HepG2 (cell line): ENCODE data around the gene C12orf43. TPM values are rescaled to one million over a fixed set of nuclear protein-coding genes. Genes with fewer than 3 reads are reported as not detected.
A peak's percentile ranks its signal among the peaks of the same experiment; 100 is the strongest.

Experiments
- ARNT2 ChIP-seq: sonication (generic); formaldehyde crosslinking; IDR thresholded peaks from 2 replicates; pipeline ENCODE4 v1.8.0; 2022; ENCODE audit warnings: mild to moderate bottlenecking, low read depth, missing genetic modification reagents, moderate library complexity
- DNMT3B ChIP-seq: conservative IDR thresholded peaks from 2 replicates; pipeline ENCODE4 v1.6.1; 2016; ENCODE audit warnings: missing biosample characterization, control low read depth
- ETV5 ChIP-seq: IDR thresholded peaks from 2 replicates; pipeline ENCODE4 v1.6.1; 2018; ENCODE audit warnings: missing biosample characterization, missing genetic modification reagents, inconsistent platforms, borderline replicate concordance
- GATA4 ChIP-seq: sonication (generic); IDR thresholded peaks from 2 replicates; pipeline ENCODE4 v1.6.1; 2016; ENCODE audit warnings: antibody characterized with exemption, low read depth, borderline replicate concordance
- GATAD1 ChIP-seq: IDR thresholded peaks from 2 replicates; pipeline ENCODE4 v1.6.1; 2016; ENCODE audit warnings: missing genetic modification reagents, missing compliant biosample characterization
- HMGA1 ChIP-seq: sonication (generic); formaldehyde crosslinking; conservative IDR thresholded peaks from 2 replicates; pipeline ENCODE4 v1.4.0; 2020; ENCODE audit warnings: missing genetic modification reagents
- IKZF1 ChIP-seq: fragments of 450-650 bp; IDR thresholded peaks from 2 replicates; pipeline ENCODE4 v1.7.1; 2016
- MIER3 ChIP-seq: IDR thresholded peaks from 2 replicates; pipeline ENCODE4 v1.6.1; 2016; ENCODE audit warnings: missing compliant biosample characterization, borderline replicate concordance
- SMAD3 ChIP-seq: sonication (generic); formaldehyde crosslinking; IDR thresholded peaks from 2 replicates; pipeline ENCODE4 v1.4.0; 2020; ENCODE audit warnings: missing genetic modification reagents
- TAF1 ChIP-seq: sonication (generic); formaldehyde crosslinking; IDR thresholded peaks from 2 replicates; pipeline ENCODE4 v1.4.0; 2020; ENCODE audit warnings: missing genetic modification reagents
- ZBTB3 ChIP-seq: sonication (generic); formaldehyde crosslinking; IDR thresholded peaks from 2 replicates; pipeline ENCODE4 v1.4.0; 2020; ENCODE audit warnings: low read depth, mild to moderate bottlenecking, moderate library complexity, missing genetic modification reagents, borderline replicate concordance
- ZMYM3 ChIP-seq: sonication (generic); formaldehyde crosslinking; IDR thresholded peaks from 2 replicates; pipeline ENCODE4 v1.5.1; 2020; ENCODE audit warnings: mild to moderate bottlenecking, missing genetic modification reagents
- ZNF234 ChIP-seq: sonication (generic); formaldehyde crosslinking; conservative IDR thresholded peaks from 2 replicates; pipeline ENCODE4 v1.5.1; 2020; ENCODE audit warnings: mild to moderate bottlenecking, missing genetic modification reagents
- ZNF263 ChIP-seq: sonication (generic); formaldehyde crosslinking; IDR thresholded peaks from 2 replicates; pipeline ENCODE4 v1.4.0; 2020; ENCODE audit warnings: missing genetic modification reagents
- ZNF34 ChIP-seq: sonication (generic); formaldehyde crosslinking; IDR thresholded peaks from 2 replicates; pipeline ENCODE4 v1.4.0; 2020; ENCODE audit warnings: mild to moderate bottlenecking, missing genetic modification reagents, borderline replicate concordance
- ZNF383 ChIP-seq: sonication (generic); formaldehyde crosslinking; IDR thresholded peaks from 2 replicates; pipeline ENCODE4 v1.4.0; 2020; ENCODE audit warnings: missing genetic modification reagents, mild to moderate bottlenecking, borderline replicate concordance
- ZNF563 ChIP-seq: sonication (generic); formaldehyde crosslinking; IDR thresholded peaks from 2 replicates; pipeline ENCODE4 v1.8.0; 2022; ENCODE audit warnings: mild to moderate bottlenecking, moderate library complexity, missing genetic modification reagents
- ZNF616 ChIP-seq: sonication (generic); formaldehyde crosslinking; IDR thresholded peaks from 2 replicates; pipeline ENCODE4 v1.5.0; 2020; ENCODE audit warnings: low read depth, mild to moderate bottlenecking, missing genetic modification reagents
- polyA plus RNA-seq, 8 experiments: library from polyadenylated mRNA; depleted of rRNA in 3 of 8; stranded (reverse) in 7 of 8; unstranded in 1 of 8; fragments of >200 nt; fragmentation: Illumina TruSeq in 4 of 8; extraction: Trizol in 4 of 8; gene quantifications; 2 replicates each; pipeline versions ENCODE4 v1.2.1 to v1.2.3, GENCODE V29; 2011 to 2016; ENCODE audit warnings: low read depth in 4 of 8, missing spikeins in 1 of 8, mixed read lengths in 1 of 8; ENCODE audit not compliant: insufficient read depth in 1 of 8
- total RNA-seq, 5 experiments: library from RNA; depleted of rRNA; stranded (reverse); fragments of >200 nt; fragmentation: Illumina TruSeq; extraction: Trizol; gene quantifications; 2 replicates each; pipeline ENCODE4 v1.2.3, GENCODE V29; 2016; ENCODE audit warnings: low read depth in 1 of 5
- TF ChIP-seq, protein P1 (sequence below): sonication (generic); formaldehyde crosslinking; IDR thresholded peaks from 2 replicates; pipeline ENCODE4 v1.8.0; 2022; ENCODE audit warnings: mild to moderate bottlenecking, missing genetic modification reagents, borderline replicate concordance
- TF ChIP-seq, protein P2 (sequence below): sonication (generic); formaldehyde crosslinking; IDR thresholded peaks from 2 replicates; pipeline ENCODE4 v1.5.0; 2020; ENCODE audit warnings: mild to moderate bottlenecking, missing genetic modification reagents
- TF ChIP-seq, protein P3 (sequence below): fragments of 450-650 bp; IDR thresholded peaks from 2 replicates; pipeline ENCODE4 v1.6.1; 2016
- TF ChIP-seq, protein P4 (sequence below): sonication (generic); formaldehyde crosslinking; IDR thresholded peaks from 2 replicates; pipeline ENCODE4 v1.5.1; 2020; ENCODE audit warnings: mild to moderate bottlenecking, missing genetic modification reagents, moderate library complexity

The C12orf43 gene
- total and polyA plus RNA-seq, 2 of the 13 experiments (the other 11 are each of a cell fraction or from before 2014, with no cell fraction given) = 7.9 to 11.1 TPM

DNA sequence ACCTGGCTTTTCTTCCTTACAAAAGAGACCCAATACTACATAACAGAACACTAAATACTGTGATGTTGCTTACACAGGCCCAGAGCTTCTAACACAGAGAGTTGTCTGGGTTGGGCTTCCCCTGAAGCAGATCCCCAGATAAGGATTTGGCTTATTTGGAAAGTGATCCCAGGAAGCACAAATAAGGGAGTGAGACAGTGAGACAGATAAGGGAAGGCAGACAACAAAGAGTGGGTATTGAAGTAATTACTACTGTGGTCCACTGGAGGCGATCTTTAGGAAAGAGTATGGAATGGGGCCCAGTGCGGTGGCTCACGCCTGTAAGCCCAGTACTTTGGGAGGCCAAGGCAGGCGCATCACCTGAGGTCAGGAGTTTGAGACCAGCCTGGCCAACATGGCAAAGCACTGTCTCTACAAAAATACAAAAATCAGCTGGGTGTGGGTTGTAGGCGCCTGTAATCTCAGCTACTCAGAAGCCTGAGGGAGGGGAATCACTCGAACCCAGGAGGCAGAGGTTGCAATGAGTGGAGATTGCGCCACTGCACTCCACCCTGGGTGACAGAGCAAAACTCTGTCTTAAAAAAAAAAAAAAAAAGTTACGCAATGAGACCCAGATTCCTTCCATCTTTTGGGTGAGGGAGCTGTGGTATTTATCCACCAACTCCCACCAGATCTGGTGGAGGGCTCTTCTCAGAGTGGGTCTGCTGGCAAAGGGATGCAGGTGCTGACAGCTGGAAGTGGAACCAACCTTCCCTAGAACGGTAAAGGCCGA, 10.2 kb upstream of the C12orf43 start (continued):
- TF ChIP-seq SMAD3 = no peak
- peak; percentile 88 for TF ChIP-seq ZMYM3 (CRISPR knock-in tag)
- TF ChIP-seq, protein P1, sequence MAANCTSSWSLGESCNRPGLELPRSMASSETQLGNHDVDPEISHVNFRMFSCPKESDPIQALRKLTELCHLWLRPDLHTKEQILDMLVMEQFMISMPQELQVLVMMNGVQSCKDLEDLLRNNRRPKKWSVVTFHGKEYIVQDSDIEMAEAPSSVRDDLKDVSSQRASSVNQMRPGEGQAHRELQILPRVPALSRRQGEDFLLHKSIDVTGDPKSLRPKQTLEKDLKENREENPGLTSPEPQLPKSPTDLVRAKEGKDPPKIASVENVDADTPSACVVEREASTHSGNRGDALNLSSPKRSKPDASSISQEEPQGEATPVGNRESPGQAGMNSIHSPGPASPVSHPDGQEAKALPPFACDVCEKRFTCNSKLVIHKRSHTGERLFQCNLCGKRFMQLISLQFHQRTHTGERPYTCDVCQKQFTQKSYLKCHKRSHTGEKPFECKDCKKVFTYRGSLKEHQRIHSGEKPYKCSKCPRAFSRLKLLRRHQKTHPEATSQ (CRISPR knock-in tag) = no peak
- no peak for TF ChIP-seq ETV5 (CRISPR knock-in tag)
- no peak for TF ChIP-seq ARNT2 (CRISPR knock-in tag)
- TF ChIP-seq, protein P2, sequence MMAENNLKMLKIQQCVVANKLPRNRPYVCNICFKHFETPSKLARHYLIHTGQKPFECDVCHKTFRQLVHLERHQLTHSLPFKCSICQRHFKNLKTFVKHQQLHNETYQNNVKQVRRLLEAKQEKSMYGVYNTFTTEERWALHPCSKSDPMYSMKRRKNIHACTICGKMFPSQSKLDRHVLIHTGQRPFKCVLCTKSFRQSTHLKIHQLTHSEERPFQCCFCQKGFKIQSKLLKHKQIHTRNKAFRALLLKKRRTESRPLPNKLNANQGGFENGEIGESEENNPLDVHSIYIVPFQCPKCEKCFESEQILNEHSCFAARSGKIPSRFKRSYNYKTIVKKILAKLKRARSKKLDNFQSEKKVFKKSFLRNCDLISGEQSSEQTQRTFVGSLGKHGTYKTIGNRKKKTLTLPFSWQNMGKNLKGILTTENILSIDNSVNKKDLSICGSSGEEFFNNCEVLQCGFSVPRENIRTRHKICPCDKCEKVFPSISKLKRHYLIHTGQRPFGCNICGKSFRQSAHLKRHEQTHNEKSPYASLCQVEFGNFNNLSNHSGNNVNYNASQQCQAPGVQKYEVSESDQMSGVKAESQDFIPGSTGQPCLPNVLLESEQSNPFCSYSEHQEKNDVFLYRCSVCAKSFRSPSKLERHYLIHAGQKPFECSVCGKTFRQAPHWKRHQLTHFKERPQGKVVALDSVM (CRISPR knock-in tag) = peak; percentile 50; the same call in 1 of the 2 replicates
- TF ChIP-seq ZNF563 = no peak
- no peak for TF ChIP-seq GATAD1 (CRISPR knock-in tag)
- no peak for TF ChIP-seq MIER3
- TF ChIP-seq, protein P3, sequence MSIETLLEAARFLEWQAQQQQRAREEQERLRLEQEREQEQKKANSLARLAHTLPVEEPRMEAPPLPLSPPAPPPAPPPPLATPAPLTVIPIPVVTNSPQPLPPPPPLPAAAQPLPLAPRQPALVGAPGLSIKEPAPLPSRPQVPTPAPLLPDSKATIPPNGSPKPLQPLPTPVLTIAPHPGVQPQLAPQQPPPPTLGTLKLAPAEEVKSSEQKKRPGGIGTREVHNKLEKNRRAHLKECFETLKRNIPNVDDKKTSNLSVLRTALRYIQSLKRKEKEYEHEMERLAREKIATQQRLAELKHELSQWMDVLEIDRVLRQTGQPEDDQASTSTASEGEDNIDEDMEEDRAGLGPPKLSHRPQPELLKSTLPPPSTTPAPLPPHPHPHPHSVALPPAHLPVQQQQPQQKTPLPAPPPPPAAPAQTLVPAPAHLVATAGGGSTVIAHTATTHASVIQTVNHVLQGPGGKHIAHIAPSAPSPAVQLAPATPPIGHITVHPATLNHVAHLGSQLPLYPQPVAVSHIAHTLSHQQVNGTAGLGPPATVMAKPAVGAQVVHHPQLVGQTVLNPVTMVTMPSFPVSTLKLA = no peak
- TF ChIP-seq TAF1 (CRISPR knock-in tag) = no peak
- TF ChIP-seq, protein P4, sequence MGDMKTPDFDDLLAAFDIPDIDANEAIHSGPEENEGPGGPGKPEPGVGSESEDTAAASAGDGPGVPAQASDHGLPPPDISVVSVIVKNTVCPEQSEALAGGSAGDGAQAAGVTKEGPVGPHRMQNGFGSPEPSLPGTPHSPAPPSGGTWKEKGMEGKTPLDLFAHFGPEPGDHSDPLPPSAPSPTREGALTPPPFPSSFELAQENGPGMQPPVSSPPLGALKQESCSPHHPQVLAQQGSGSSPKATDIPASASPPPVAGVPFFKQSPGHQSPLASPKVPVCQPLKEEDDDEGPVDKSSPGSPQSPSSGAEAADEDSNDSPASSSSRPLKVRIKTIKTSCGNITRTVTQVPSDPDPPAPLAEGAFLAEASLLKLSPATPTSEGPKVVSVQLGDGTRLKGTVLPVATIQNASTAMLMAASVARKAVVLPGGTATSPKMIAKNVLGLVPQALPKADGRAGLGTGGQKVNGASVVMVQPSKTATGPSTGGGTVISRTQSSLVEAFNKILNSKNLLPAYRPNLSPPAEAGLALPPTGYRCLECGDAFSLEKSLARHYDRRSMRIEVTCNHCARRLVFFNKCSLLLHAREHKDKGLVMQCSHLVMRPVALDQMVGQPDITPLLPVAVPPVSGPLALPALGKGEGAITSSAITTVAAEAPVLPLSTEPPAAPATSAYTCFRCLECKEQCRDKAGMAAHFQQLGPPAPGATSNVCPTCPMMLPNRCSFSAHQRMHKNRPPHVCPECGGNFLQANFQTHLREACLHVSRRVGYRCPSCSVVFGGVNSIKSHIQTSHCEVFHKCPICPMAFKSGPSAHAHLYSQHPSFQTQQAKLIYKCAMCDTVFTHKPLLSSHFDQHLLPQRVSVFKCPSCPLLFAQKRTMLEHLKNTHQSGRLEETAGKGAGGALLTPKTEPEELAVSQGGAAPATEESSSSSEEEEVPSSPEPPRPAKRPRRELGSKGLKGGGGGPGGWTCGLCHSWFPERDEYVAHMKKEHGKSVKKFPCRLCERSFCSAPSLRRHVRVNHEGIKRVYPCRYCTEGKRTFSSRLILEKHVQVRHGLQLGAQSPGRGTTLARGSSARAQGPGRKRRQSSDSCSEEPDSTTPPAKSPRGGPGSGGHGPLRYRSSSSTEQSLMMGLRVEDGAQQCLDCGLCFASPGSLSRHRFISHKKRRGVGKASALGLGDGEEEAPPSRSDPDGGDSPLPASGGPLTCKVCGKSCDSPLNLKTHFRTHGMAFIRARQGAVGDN (CRISPR knock-in tag) = no peak
- no peak for TF ChIP-seq HMGA1 (CRISPR knock-in tag)
- TF ChIP-seq ZNF234 (CRISPR knock-in tag) = no peak
- no peak for TF ChIP-seq ZNF263 (CRISPR knock-in tag)
- no peak for TF ChIP-seq ZNF616
- no peak for TF ChIP-seq ZNF383
- TF ChIP-seq ZNF34 = no peak
- no peak for TF ChIP-seq IKZF1
- TF ChIP-seq GATA4 = peak; percentile 79; the same call in 1 of the 2 replicates
- no peak for TF ChIP-seq ZBTB3 (CRISPR knock-in tag)
- TF ChIP-seq DNMT3B = 0 out of 2 replicates have a peak, but pooled peaks have one; percentile 29
